SK-N-MC (cell line): ENCODE data around the gene SEL1L2.

Experiments used
- DNase-seq: peaks from one replicate; pipeline ENCODE4 v3.0.0-alpha.2; 2011; ENCODE audit warnings: low read depth, low spot score
- H3K27ac ChIP-seq: fragments of 200-600 bp; sonication (generic); 2 replicates; pipeline ENCODE4 v1.5.1; 2016; ENCODE audit warnings: mixed run types
- H3K36me3 ChIP-seq: fragments of 200-600 bp; sonication (generic); 2 replicates; pipeline ENCODE4 v1.6.1; 2017; ENCODE audit warnings: antibody characterized with exemption, low read length, mixed read lengths; ENCODE audit not compliant: insufficient read depth
- H3K4me3 ChIP-seq: fragments of 200-600 bp; sonication (generic); 2 replicates; pipeline ENCODE4 v1.5.1; 2016
- H3K9ac ChIP-seq: fragments of 200-600 bp; sonication (generic); 2 replicates; pipeline ENCODE4 v1.8.0; 2017; ENCODE audit warnings: mixed run types, mixed read lengths; ENCODE audit not compliant: insufficient read length
- H3K9me3 ChIP-seq: fragments of 200-600 bp; sonication (generic); 2 replicates; pipeline ENCODE4 v1.6.1; 2017; ENCODE audit warnings: low read depth, mild to moderate bottlenecking, antibody characterized with exemption, low read length, moderate library complexity, mixed read lengths
- EZH2 ChIP-seq: fragments of 200-600 bp; sonication (generic); IDR thresholded peaks from one replicate; pipeline ENCODE4 v1.6.1; 2017; ENCODE audit warnings: antibody characterized with exemption
- FOXP2 ChIP-seq: optimal IDR thresholded peaks from 2 replicates; pipeline ENCODE3; 2011; ENCODE audit warnings: mild to moderate bottlenecking, moderate library complexity; ENCODE audit not compliant: insufficient read depth; ENCODE audit errors: extremely low read length, control extremely low read depth
- POLR2AphosphoS5 ChIP-seq: IDR thresholded peaks from 2 replicates; pipeline ENCODE4 v1.6.1; 2012; ENCODE audit warnings: mild to moderate bottlenecking, low read depth, low read length, borderline replicate concordance

Gene SEL1L2, protein sequence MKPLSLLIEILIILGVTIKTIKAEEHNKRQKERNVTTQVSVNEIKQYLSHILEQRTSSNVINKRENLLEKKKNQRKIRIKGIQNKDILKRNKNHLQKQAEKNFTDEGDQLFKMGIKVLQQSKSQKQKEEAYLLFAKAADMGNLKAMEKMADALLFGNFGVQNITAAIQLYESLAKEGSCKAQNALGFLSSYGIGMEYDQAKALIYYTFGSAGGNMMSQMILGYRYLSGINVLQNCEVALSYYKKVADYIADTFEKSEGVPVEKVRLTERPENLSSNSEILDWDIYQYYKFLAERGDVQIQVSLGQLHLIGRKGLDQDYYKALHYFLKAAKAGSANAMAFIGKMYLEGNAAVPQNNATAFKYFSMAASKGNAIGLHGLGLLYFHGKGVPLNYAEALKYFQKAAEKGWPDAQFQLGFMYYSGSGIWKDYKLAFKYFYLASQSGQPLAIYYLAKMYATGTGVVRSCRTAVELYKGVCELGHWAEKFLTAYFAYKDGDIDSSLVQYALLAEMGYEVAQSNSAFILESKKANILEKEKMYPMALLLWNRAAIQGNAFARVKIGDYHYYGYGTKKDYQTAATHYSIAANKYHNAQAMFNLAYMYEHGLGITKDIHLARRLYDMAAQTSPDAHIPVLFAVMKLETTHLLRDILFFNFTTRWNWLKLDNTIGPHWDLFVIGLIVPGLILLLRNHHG

DNA sequence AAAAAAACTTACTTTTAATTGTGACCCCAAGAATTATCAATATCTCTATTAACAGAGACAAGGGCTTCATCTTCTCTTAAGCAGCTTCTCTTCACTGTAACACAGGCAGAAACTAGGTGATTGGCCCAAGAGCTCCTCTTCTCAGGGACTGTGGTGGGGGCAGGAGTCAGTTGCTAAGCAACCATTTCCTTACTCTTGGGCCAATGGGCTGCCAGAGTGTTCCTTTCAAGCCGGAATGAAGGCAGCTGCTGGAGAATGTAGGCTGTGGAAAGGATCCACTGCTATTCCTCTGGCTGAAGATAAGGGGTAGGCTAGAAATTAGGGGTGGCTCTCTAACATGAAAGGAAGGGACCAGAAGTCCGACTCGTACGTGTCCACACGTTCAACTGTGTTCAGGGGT lies at the start of gene SEL1L2:
Gene SEL1L2, minus strand, starts transcription at position 150 of the 400 bp plus-strand sequence. Its CDS starts 80 bp downstream, at position 70.
- DNase-seq, result no peak
- Histone ChIP-seq H3K36me3 (no peaks in the 10 kb centered on the region), H3K9me3 (no peaks in the 10 kb centered on the region), H3K9ac (no peak within 1 kb of the TSS), H3K4me3 (no peak within 1 kb of the TSS), H3K27ac (no peak within 1 kb of the TSS)
- TF ChIP-seq FOXP2, result no peak
- no peak for TF ChIP-seq POLR2AphosphoS5
- TF ChIP-seq EZH2, result no peak

DNA sequence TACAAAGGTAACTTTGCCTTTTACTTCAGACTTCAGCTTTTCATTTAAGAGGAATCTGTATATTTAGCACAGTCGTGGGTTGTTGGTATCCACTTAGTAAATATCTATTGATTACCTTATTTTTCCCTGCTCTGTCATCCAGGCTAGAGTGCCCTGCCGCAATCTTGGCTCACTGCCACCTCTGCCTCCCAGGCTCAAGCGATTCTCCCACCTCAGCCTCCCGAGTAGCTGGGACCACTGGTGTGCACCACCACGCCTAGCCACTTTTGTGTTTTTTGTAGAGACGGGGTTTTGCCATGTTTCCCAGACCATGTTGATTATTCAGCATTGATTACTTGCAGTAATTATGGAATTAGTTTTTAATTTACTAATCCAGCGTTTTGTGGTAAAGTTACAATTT lies 46.2 kb upstream of the SEL1L2 start:
- no peaks in the 10 kb centered on the region for H3K36me3 ChIP-seq
- TF ChIP-seq EZH2 (no peak), POLR2AphosphoS5 (no peak), FOXP2 (no peak)
- no peak overlapping the region for H3K27ac ChIP-seq
- DNase-seq, result no peak
- no peak overlapping the region for H3K4me3 ChIP-seq
- no peaks in the 10 kb centered on the region for H3K9me3 ChIP-seq
- no peak overlapping the region for H3K9ac ChIP-seq

DNA sequence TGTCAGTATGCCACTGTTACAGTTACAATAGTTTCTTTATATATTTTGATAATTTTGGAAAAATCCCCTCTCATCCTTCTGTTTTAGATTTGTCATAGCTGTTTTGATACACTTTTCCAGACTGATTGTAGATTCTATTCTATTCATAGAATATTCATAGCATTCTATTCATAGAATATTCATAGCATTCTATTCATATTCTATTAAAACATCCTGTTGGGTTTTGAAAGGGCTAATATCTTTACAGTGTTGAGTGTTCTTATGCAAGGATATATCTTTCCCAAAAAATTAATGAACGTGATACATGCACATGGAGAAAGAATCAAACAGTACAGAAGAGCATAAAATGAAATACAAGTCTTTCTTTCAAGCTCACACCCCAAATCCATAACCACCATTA lies 42.9 kb upstream of the SEL1L2 start:
- DNase-seq, result no peak

DNA sequence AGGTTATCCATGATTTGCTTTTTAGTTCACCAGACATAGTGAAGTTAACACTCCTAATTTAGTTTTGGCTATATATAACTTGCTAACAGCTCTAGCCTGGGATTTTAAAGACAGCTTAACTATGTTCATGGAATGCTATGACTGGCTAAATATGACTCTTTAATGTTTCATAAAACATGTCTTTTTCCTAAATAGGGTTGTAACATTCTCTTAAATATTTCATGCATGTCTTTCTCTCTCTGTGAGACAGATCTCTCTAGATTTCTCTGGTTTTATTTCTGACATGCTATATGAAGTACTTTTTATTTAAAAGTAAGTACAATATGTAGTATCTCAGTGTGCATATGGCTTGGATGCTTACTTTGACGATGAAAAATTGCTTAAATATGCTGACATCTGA lies 40.6 kb upstream of the SEL1L2 start:
- no peak for DNase-seq

More for the DNA sequence above, 42.9 kb upstream of the SEL1L2 start:
- H3K9ac ChIP-seq, result no peak overlapping the region
- no peaks in the 10 kb centered on the region for H3K9me3 ChIP-seq
- no peak overlapping the region for H3K4me3 ChIP-seq
- H3K36me3 ChIP-seq, result no peaks in the 10 kb centered on the region
- no peak overlapping the region for H3K27ac ChIP-seq
- TF ChIP-seq EZH2 (no peak), FOXP2 (no peak)

DNA sequence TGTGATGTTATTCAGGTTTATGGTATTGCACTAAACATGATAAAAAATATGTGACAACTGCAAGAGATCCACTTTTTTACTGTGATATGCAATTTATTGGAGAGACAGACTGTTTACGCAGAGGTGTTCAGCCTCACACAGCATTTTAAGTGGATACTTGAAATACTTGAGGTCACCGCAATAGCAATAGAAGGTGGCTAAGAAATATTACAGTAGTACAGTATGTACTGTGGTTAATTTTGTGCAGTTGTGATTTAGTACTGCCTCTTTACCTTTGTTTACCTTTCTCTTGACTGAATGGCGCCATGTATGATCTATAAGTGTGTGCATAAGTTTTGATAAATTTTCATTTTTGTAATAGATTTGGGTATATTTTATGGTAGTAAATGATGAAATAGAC lies 22.3 kb upstream of the SEL1L2 start:
- H3K9ac ChIP-seq, result no peak overlapping the region
- TF ChIP-seq FOXP2 (no peak), EZH2 (no peak), POLR2AphosphoS5 (no peak)
- DNase-seq, result no peak

More for the DNA sequence above, 40.6 kb upstream of the SEL1L2 start:
- H3K36me3 ChIP-seq, result no peaks in the 10 kb centered on the region
- H3K9me3 ChIP-seq, result no peaks in the 10 kb centered on the region
- TF ChIP-seq FOXP2 (no peak), POLR2AphosphoS5 (no peak), EZH2 (no peak)
- no peak overlapping the region for H3K9ac ChIP-seq
- no peak overlapping the region for H3K27ac ChIP-seq
- H3K4me3 ChIP-seq, result no peak overlapping the region

DNA sequence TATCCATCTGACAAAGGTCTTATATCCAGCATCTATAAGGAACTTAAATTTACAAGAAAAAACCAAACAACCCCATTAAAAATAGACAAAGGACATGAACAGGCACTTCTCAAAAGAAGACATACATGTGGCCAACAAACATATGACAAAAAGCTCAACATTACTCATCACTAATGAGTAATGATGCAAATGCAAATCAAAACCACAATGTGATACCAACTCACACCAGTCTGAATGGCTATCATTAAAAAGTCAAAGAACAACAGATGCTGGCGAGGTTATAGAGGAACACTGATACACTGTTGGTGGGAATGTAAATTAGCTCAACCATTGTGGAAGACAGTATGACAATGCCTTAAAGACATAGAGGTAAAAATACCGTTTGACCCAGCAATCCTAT lies 18.8 kb upstream of the SEL1L2 start:
- TF ChIP-seq EZH2 (no peak), POLR2AphosphoS5 (no peak), FOXP2 (no peak)
- H3K9me3 ChIP-seq, result no peaks in the 10 kb centered on the region
- DNase-seq, result no peak
- H3K4me3 ChIP-seq, result no peak overlapping the region
- no peaks in the 10 kb centered on the region for H3K36me3 ChIP-seq
- H3K9ac ChIP-seq, result no peak overlapping the region
- H3K27ac ChIP-seq, result no peak overlapping the region

More for the DNA sequence above, 22.3 kb upstream of the SEL1L2 start:
- Histone ChIP-seq H3K36me3 (no peaks in the 10 kb centered on the region), H3K27ac (no peak overlapping the region), H3K9me3 (no peaks in the 10 kb centered on the region), H3K4me3 (no peak overlapping the region)

DNA sequence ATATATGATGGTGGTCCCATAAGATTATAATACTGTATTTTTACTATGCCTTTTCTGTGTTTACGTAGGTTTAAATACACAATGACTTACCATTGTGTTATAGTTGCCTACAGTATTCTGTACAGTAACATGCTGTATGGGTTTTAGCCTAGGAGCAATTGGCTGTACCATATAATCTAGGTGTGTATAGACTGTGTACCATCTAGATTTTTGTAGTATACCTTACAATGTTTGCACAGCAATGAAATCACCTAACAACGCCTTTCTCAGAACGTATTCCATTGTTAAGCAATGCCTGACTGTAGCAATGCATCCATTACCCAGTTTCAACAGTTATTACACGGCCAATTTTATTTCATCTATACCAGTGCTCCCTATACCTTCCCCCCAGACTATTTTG lies 15.6 kb upstream of the SEL1L2 start:
- DNase-seq, result no peak
- Histone ChIP-seq H3K4me3 (no peak overlapping the region), H3K9ac (no peak overlapping the region), H3K9me3 (no peaks in the 10 kb centered on the region), H3K36me3 (no peaks in the 10 kb centered on the region), H3K27ac (no peak overlapping the region)
- TF ChIP-seq EZH2, result no peak
- TF ChIP-seq FOXP2, result no peak
- no peak for TF ChIP-seq POLR2AphosphoS5

DNA sequence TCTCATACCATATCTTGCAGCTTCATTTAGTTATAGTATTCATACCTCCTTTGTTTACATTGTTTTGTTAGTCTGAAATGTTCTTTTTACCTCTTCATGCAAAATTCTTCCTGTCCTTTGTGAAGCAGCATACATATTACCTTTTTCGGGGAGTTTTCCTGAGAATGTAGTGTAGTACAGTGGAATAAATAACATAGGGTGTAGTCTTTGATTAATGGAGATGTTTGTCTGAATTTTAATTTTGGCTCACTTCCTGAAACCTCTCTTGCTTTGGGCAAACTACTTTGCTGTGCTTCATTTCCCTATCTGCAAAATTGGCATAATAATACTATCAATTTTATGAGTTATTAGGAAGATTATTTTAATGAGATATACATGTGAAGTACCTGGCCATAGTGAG lies 10.5 kb upstream of the SEL1L2 start:
- Histone ChIP-seq H3K4me3 (no peak overlapping the region), H3K27ac (no peak overlapping the region), H3K9me3 (no peaks in the 10 kb centered on the region), H3K9ac (no peak overlapping the region), H3K36me3 (no peaks in the 10 kb centered on the region)
- TF ChIP-seq POLR2AphosphoS5 (no peak), FOXP2 (no peak), EZH2 (no peak)
- DNase-seq, result no peak
